ENCODE measurements around the gene MAU2.

MAU2 gene, protein sequence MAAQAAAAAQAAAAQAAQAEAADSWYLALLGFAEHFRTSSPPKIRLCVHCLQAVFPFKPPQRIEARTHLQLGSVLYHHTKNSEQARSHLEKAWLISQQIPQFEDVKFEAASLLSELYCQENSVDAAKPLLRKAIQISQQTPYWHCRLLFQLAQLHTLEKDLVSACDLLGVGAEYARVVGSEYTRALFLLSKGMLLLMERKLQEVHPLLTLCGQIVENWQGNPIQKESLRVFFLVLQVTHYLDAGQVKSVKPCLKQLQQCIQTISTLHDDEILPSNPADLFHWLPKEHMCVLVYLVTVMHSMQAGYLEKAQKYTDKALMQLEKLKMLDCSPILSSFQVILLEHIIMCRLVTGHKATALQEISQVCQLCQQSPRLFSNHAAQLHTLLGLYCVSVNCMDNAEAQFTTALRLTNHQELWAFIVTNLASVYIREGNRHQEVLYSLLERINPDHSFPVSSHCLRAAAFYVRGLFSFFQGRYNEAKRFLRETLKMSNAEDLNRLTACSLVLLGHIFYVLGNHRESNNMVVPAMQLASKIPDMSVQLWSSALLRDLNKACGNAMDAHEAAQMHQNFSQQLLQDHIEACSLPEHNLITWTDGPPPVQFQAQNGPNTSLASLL

DNA sequence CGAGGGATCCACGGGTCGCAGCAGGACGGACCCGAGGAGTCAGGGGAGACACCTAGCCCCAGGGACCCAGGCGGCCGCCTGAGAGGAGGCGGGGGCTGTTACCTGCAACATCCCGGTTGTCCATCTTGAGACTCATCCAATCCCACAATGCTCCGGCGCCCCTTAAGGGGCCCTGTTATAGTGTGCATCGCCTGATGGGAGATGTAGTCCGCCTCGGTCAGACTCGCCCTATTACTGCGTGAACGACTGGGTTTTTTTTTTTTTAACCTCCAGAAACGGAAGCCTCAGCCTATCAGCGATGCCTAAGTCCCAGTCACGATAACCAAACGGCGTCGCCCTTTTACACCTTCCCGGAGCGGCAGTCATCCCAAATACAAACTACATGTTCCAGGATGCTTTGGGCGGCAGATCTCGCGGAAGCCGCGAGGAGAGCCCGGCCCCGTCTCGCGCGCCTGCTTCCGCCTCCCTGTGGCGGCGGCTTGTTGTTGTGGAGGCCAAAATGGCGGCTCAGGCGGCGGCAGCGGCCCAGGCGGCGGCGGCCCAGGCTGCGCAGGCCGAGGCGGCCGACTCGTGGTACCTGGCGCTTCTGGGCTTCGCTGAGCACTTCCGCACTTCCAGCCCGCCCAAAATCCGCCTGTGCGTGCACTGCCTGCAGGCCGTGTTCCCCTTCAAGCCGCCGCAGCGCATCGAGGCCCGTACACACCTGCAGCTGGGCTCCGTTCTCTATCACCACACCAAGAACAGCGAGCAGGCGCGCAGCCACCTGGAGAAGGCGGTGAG, at the start of gene MAU2, which contains the start of gene SUGP1:
Gene MAU2 (plus strand): TSS at position 469 of the 780 bp plus-strand sequence. CDS start 31 bp downstream, at position 500.
Gene SUGP1 (minus strand): TSS at position 149 of the 780 bp plus-strand sequence. CDS start 13 bp downstream, at position 136.
- in situ Hi-C loops (cut with MboI; ENCODE audit: low sequenced_read_pairs): no loop called here

DNA sequence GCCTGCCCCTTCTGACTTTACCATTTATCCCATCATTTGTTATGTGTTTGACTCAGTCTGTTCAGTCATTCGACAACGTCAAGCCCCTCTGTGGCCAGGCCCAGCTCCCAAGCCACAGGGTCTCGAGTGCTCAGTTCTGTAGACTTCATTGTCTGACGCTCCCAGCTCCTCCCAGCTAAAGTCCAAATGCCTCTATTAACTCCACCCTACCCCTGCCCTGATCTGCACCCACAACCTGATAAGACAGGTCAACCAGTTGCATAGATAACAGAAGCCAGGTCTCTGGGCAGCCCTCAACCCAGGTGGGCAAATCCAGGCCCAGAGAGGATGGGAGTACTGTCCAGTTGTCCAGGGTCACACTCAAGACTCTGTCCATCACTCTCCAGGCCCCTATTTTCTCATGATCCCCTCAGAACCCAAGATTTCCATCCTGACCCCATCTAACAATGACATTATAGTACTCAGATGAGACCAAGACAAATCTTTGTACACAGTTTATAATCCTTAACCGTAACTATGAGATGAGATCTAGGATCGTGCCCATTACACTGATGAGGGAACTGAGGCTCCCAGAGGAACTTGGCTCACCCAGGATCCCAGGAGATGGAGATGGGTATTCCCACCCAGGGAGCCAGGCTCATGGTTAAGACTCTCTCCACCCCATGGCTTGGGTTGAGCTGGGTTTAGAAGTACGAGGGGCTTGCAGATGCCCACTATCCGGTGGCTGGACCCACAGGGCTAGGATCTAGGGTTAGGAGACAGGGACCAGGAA, 48.6 kb upstream of the MAU2 start:
- in situ Hi-C loops (cut with MboI; ENCODE audit: low sequenced_read_pairs): no loop called here

DNA sequence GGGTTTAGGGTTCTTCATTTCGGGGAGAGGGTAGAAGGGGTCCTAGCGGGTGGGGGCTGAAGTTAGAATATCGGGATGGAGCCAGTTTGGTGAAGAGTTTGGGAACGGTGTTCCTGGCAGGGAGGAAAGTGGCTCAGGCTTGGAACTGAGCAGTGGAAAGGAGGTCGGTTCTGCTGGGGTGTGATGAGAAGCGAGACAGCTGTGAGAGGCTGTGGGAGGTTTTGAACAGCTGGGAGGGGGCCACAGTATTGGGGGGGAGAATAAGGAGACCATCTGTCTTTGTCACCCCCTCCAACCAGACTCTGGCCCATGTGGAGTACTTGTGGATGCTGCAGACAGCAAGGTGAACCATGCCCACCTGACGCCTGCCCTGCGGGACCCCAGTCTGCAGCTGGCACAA, 46.5 kb upstream of the MAU2 start:
- in situ Hi-C loops (cut with MboI; ENCODE audit: low sequenced_read_pairs): no loop called here

DNA sequence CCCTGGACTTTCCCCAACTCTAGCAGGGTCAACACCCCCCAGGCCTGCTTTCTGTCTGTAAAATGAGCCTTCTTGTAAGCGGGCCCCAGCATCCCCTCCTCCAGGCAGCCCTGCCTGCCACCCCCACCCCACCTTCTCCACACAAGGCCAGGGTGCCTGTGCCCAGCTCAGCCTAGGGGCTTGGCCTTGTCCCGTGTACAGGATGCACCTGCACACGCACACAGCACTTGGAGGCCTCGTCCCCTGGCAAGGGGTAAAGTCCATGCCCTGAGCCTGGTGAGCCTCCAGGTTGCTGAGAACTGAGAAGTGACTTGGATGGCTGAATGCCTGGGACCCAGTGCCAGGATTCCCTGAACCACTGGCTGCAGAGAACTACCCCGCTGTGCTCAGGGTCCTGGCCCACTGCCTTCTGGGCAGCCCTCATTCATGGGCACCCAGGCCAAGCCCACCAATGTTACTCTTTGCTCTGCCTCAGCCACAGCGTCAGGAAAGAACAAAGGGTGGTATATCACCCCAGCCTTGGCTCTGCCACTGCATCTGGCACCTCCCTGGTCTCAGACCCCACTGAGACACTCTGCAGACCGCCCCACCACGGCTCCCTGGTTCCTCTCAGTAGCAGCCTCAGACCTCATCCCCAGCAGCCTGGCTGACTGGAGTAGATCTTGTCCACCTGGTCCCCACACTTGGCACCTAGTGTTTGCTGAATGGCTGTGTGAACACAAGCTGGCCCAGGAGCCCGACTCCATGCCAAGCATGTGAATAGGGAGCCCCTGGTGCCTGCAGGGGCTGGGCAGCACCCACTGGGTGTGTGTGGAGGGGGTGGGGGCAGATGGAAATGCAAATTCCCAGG, 45.7 kb upstream of the MAU2 start:
- in situ Hi-C loops (cut with MboI; ENCODE audit: low sequenced_read_pairs): no loop called here

DNA sequence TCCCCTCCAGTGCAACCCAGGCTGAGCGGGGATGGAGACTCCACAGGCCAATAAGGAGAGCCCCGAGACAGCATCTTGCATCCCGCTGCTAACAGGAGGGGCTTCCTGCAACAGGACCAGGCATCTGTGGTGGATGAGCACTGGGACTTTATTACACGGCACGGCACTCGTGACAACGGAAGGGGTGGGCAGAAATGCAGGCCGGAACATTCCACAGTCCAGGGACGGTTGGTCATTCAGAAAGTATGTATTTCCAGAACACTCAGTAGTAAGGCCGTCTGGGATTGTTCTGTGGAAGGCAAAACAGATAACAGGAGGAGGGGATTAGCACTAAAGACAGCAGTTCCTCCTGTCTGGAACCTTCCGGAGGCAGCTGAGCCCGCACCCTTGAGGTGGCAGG, 44.2 kb upstream of the MAU2 start:
- in situ Hi-C loops (cut with MboI; ENCODE audit: low sequenced_read_pairs): no loop called here

DNA sequence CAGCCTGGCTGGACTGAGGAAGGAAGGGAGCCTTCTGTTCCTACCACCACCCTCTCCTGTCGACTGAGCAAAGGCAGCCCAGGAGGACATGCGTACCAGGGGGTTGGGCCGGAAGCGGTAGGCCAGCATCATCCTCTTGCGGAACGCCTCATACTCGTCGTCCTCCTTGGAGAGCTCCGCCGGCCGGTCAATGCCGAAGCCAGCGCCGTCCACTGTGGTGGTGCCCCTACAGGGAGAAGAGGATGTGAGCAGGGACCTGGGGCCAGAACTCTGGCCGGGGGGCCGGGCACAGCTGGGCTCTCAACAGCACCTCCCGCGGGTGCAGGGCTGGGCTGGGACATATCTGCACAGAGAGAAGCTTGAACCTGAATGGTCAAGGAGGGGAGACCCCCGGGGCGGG, 43.8 kb upstream of the MAU2 start:
- in situ Hi-C loops (cut with MboI; ENCODE audit: low sequenced_read_pairs): no loop called here

GRCh38 chr19:19278315-19278714, 42.3 kb upstream of the MAU2 start:
- in situ Hi-C loops (cut with MboI; ENCODE audit: low sequenced_read_pairs): no loop called here

GRCh38 chr19:19279062-19279612, 41.5 kb upstream of the MAU2 start:
- in situ Hi-C loops (cut with MboI; ENCODE audit: low sequenced_read_pairs): no loop called here

DNA sequence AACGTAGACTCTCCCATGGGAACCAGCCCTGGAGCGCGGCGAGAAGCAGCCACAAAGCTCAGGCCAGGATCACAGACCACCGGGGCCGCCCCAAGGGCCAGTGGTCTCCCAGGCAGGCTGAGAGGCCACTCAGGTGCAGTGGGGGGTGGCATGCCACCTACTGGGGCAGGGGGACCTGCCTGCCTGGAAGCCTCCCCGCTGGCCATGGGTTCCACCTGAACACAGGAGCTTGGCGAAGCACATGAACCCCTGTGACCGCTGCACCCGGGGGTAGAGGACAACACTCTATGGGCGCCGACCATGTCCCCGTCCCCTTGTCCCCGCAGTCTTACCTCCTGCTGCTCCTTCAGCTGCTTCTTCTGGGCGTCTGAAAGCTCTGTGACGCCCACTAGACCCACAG, 40.8 kb upstream of the MAU2 start:
- in situ Hi-C loops (cut with MboI; ENCODE audit: low sequenced_read_pairs): no loop called here

GRCh38 chr19:19280561-19280960, 40.1 kb upstream of the MAU2 start:
- in situ Hi-C loops (cut with MboI; ENCODE audit: low sequenced_read_pairs): no loop called here

- in situ Hi-C loops (cut with MboI; ENCODE audit: low sequenced_read_pairs): no loop called here
These were observed 34.9 kb upstream of the MAU2 start for GRCh38 chr19:19285686-19286085.

DNA sequence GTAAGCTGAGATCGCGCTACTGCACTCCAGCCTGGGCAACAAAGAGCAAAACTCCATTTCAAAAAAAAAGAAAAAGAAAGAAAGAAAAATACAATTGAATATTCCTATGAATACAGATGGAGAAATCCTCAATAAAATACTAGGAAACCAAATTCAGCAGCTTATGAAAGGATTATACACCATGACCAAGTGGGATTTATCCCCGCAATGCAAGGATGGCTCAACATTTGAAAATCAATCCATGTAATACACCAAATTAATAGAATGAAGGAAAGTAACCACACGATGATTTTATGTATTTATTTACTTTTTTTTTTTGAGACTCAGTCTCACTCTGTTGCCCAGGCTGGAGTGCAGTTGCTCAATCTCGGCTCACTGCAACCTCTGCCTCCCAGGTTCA, 28.0 kb upstream of the MAU2 start:
- in situ Hi-C loops (cut with MboI; ENCODE audit: low sequenced_read_pairs): no loop called here

- in situ Hi-C loops (cut with MboI; ENCODE audit: low sequenced_read_pairs): no loop called here
These were observed 25.7 kb upstream of the MAU2 start for GRCh38 chr19:19294914-19295313.

GRCh38 chr19:19296953-19297689, 23.5 kb upstream of the MAU2 start:
- in situ Hi-C loops (cut with MboI; ENCODE audit: low sequenced_read_pairs): no loop called here

GRCh38 chr19:19297759-19298158, 22.9 kb upstream of the MAU2 start:
- in situ Hi-C loops (cut with MboI; ENCODE audit: low sequenced_read_pairs): no loop called here

DNA sequence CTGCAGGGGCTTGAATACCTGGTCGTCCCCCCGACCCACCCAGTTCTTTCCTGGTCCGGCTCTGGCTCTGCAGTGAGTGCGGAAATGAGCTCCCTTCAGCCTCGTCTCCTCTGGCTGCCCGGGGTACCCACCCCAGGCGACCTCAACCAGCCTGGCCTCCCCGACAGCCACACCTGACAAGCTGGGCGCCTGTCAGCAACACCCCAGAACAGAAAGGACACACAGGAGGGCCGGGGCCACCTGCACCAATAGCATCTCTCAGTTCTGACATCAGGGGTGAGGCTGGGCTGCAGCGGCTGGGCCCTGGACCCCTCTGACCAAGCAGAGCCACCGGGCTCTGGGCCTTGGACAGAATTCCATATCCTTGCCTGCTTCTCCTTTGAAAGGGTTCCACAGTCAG, 20.0 kb upstream of the MAU2 start:
- in situ Hi-C loops (cut with MboI; ENCODE audit: low sequenced_read_pairs): no loop called here

DNA sequence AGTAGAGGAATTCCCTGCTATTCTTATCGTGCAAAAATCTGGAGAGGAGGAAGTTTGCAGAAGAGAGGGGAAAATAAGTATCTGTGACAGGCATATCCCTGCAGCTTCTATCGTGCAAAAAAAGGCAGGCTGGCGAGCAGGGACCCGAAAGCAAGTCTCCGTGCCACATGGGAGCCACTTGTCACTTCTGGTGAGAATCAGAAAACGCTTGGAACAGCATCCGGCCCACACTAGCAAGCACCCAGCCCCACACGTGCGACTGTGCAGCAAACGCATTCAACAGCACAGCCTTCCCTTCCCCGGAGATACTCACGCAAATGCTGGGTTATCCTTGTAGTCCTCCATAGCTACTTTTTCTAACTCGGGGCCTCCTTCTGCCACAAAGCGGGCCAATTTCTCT, 17.2 kb upstream of the MAU2 start:
- in situ Hi-C loops (cut with MboI; ENCODE audit: low sequenced_read_pairs): no loop called here

- in situ Hi-C loops (cut with MboI; ENCODE audit: low sequenced_read_pairs): no loop called here
These were observed 16.3 kb upstream of the MAU2 start for GRCh38 chr19:19304186-19304965.

Measured in HL-60/S4 treated with phorbol 12-myristate 13-acetate at 8.2 ng/mL for 4 days and 3 days (cell line).